Medulla oblongata (tissue), 1 donor: ENCODE data around the gene SCMH1.

Experiments
- DNase-seq: peaks from one replicate; pipeline ENCODE4 v3.0.0-alpha.2; 2015; ENCODE audit errors: extremely low spot score

The SCMH1 gene

GRCh38 chr1:41028034-41028642 lies 214.0 kb downstream of the SCMH1 start:
- no peak for DNase-seq

GRCh38 chr1:41025979-41026819 lies 215.9 kb downstream of the SCMH1 start:
- DNase-seq, result no peak

DNA sequence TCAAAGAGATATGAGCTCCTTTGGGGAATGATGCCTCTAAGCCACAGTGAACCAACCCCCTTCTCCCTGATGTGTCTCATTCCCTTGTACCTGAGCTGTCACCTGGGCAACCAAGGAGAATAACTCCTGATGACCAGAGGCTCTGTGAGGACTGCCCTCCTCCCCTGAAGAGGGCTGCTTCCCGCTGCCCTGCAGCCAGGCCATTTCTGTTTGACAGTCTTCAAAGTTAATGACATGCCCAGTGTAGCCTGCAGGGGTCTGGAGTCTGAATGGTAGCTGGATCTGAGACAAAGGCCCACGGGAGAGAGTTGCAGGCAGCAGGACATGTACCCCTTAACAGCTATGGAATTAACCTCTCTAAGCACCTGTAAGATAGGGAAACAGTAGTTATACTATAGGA lies 217.2 kb downstream of the SCMH1 start:
- no peak for DNase-seq

GRCh38 chr1:41023279-41023990 lies 218.7 kb downstream of the SCMH1 start:
- no peak for DNase-seq

- no peak for DNase-seq
Observed at GRCh38 chr1:41022424-41022823, 219.7 kb downstream of the SCMH1 start.

- no peak for DNase-seq
Observed at GRCh38 chr1:41021526-41022308, 220.4 kb downstream of the SCMH1 start, which contains the start of gene SLFNL1. SLFNL1 (minus strand) TSS chr1:41021725; CDS start chr1:41020660, 1,065 bp downstream.

DNA sequence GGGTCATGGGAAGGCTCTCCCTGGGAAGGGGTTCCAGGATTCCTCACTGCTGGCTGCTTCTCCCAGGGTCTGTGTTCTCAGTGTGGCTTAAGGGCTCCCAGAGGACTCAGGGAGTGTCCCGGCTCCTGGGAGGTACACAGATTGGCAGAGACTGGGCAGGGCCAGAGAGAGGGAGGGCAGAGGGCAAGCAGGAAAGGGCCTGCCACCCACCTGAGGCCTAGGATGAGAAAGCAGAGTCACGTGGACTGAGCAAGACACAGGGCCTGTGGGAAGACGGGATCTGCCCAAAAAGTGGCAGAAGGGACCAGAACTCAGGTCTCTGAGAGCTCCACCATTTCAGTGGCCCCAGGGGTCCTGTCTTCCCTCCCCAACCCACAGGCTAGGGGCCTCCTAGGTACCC lies 221.5 kb downstream of the SCMH1 start:
- DNase-seq, result no peak

DNA sequence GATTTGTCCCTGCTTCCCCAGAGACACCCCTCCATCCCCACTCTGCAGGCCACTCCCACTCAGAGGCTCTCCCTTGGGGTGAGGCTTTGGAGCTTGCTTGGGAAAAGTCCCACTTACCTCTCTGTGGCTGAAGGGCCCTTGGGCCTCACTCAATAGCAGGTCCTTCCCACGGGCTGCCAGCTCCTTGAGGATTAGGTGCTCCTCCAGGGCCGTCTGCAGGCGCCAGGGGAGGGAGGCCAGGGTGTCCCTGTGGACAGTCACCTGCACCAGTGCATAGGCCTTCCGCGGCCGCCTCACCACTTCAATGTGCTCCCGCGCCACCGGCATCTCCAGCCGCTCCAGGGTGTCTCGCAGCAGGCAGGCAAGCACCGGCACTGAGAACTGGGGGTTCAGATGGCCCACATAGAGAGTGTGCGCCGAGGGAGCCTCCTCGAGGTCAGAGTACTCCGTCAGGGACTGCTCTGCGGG lies 222.0 kb downstream of the SCMH1 start:
- no peak for DNase-seq

- DNase-seq, result no peak
Observed at GRCh38 chr1:41019353-41019745, 222.8 kb downstream of the SCMH1 start.

DNA sequence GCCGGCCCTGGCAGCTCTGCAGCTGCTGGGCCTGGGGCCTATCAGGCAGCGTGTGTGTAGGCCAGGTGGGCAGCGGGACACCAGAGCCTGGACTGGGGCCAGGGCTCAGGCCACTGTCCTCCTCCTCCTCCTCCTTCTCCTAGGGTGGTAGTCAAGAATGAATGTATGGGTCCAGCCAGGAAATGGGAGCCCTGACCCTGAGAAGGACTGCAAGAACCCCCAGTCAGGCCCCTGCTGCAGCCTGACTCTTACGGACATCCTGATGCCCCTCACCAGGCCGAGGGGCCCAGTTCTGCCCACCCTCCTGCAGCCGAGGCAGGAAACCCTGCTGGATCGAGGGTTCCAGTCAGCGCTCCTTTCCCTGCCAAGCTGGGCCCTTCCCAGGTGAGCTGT lies 224.1 kb downstream of the SCMH1 start:
- no peak for DNase-seq

- DNase-seq, result no peak
Observed at GRCh38 chr1:41017141-41018017, 224.7 kb downstream of the SCMH1 start.

DNA sequence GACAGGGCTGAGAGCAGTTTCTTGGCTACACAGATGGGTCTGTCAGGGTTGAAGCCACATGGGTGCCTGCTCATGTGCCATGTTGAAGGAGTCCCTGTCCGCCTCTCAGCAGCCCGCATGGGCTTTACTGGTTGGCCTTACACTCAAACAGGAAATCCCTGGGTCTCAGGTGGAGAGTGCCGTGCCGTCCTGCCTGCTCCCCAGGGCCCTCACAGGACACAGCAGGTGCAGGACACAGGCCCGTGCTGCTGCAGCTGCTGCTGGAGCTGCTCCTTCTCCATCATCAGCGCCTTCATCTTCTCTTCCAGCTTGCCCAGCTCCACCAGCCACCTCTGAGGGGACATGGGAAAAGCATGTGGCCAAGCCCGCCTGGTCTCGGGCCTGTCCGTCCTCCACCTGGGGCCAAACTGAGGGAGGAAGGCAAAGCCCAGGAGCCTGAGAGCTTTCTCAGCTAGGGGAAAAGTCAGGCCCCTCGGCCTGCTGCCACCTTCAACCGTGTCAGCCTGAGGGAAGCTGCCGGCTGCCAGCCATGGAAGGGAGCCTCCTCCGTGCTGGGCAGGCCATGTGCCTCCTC lies 226.1 kb downstream of the SCMH1 start:
- no peak for DNase-seq

DNA sequence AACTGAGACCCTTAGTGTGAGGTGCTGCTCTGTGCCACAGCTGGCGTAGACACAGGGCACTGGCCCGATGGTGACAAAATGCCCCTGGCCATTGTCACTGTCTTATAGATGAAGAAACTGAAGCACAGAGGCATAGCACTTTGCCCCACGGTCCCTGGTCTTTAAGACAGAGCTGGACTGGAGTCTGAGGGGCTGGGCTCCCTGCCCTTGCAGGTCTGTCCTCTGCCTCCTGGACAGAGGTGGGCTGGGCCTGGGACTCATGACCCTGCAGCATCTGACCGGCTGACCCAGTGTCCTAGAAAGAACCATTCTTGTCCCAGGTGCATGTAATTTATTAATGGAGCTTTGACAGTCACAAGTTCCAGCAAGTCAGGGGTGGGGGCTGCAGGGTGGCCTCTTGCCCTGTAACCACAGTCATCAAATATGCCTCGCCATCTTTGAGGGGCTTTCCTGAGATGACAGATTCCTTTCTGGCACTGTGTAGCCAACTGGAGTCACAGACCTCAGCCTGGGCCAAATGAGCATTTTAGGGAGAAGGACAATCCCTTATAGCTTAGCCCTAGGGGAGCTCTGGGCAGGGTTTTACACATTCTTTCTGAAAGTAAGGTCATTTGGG lies 226.7 kb downstream of the SCMH1 start:
- no peak for DNase-seq

DNA sequence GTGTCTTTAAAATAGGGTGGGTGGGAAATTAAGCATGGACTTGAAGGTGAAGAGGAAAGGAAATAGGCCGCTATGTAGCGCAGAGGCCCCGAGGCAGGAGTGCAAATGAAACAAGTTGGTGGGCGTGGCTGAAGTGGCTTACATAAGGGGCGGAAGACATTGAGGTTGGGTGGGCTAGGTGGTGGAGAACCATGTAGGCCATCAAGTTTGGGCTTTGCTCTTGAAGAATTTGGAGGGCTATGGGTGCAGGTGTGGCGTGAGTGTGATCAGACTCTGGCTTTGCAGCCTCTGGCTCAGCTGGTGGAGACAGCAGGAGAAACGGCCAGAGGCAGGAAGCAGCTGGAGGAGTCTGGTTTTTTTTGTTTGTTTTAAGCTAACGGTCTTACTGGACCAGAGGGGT lies 227.2 kb downstream of the SCMH1 start:
- DNase-seq, result no peak

DNA sequence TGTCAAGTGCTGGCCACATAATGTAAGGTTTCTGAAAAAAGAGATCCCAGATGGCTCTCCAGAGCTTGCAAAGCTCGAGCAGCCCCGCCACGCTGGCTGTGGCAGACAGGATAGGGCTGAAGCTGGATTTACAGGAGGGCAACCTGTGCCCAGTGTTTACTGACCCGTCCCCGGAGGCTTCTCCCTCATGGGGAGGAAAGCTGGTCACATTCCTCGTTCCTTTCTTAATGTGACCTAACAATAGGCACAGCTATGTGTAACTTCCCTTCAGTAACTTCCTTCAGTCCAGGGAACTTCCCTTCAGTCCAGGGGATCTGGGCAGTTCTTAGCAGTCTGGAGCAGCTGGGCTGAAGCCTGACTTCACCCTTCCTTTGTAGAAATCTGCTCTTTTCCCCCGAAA lies 228.3 kb downstream of the SCMH1 start:
- no peak for DNase-seq

DNA sequence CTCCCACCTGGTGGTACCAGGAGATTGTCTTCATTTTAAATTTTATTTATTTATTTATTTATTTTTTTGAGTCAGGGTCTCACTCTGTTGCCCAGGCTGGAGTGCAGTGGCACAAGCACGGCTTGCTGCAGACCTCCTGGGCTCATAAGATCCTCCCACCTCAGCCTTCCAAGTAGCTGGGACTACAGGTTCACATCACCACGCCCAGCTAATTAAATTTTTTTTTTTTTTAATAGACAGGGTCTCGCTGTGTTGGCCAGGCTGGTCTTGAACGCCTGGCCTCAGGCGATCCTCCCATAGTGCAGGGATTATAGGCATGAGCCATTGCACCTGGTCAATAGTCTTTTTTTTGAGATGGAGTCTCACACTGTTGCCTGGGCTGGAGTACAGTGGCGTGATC lies 229.1 kb downstream of the SCMH1 start:
- no peak for DNase-seq

DNA sequence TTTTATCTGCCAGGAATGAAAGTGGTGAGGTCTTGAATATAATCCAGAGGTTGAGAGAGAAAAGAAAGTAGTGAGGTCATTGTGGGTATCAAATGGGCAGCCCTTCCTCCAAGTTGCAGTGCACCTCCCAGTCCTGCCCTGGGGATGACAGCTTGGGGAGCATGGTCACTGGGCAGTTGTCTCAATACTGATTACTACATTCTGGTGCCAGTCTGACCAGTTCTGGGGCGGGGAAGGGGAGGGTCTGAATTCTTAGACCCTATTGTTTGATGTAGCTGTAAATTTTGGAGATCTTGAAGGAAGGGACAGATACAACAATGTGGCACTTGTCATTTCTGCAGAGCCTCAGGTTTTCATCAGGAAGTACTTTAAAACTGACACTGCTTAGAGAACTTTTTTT lies 231.8 kb downstream of the SCMH1 start:
- no peak for DNase-seq

GRCh38 chr1:41009466-41009865 lies 232.6 kb downstream of the SCMH1 start:
- DNase-seq, result no peak

DNA sequence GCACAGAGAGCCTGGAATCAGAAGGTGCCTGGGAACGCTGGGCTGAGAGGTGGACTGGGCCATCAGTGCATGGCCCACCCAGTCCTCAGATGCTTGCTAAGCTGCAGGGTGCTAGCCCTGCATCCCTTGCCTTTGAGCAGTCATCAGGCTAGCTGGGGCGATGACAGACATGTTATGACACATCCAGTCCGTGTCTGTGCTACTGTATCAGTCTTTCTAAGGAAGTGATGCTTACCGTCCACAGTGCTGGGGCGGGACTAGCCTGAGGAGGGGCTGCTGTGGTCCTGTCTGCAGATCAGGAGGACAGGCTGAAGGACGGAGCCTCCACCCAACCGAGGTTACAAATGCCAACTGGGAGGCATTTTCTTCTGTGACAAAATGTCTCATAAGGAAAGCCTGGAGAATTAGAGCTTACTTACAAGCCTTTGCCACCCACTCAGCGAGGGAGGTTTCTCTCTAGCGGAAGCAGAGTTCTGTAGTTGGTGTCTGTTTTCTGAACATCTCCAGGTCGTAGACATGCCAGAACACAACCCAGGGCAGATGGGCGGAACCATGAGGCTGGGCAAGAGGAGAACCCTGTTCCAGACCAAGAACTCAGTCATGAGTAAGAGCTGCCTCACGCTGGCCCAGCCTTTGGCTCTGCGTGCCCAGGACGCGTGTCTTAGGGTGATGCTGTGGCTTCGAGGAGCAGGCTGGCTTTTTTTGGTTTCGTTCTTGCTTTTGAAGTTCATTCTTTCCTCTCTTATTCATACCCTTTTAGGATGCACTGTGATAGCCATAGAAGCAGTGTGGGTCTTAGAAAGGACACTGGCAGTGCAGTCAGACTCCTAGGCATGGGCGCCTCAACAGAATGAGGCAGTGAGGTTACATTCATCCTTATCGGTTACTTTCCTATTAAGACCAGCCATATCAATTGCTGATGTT lies 234.9 kb downstream of the SCMH1 start:
- no peak for DNase-seq
